Activated CD8-positive, alpha-beta T cell treated with anti-CD3 and anti-CD28 coated beads for 36 hours (primary cell): ENCODE results near the gene CRTAP. TPM values are rescaled to one million over a fixed set of nuclear protein-coding genes. Genes with fewer than 3 reads are reported as not detected.

ENCODE experiments used
- ATAC-seq: fragments of 200-7000 bp; cut with Tn5 transposase; one replicate; pipeline ENCODE4 v1.10.0; 2021; ENCODE audit warnings: mild to moderate bottlenecking, moderate library complexity
- CTCF ChIA-PET: fragments of 350-600 bp; sonication (Branson Sonifier 250); formaldehyde crosslinking; loops from one replicate; lab custom pipeline; 2021; ENCODE audit warnings: antibody characterized with exemption; lab: Charles Lee
- POLR2A ChIA-PET: fragments of 350-600 bp; sonication (Branson Sonifier 250); formaldehyde crosslinking; loops from one replicate; lab custom pipeline; 2021; ENCODE audit warnings: antibody characterized with exemption; lab: Charles Lee
- DNase-seq: peaks from one replicate; pipeline ENCODE4 v3.0.0-alpha.2; 2020
- H3K27ac Mint-ChIP-seq: one replicate; pipeline ENCODE4 v1.8.0; 2021; ENCODE audit warnings: mild to moderate bottlenecking, mixed read lengths
- H3K27me3 Mint-ChIP-seq: one replicate; pipeline ENCODE4 v1.8.0; 2021; ENCODE audit warnings: mixed read lengths
- H3K36me3 Mint-ChIP-seq: one replicate; pipeline ENCODE4 v1.8.0; 2021; ENCODE audit warnings: low read depth, mixed read lengths
- H3K4me1 Mint-ChIP-seq: one replicate; pipeline ENCODE4 v1.8.0; 2021; ENCODE audit warnings: low read depth, mixed read lengths
- H3K4me3 Mint-ChIP-seq: one replicate; pipeline ENCODE4 v1.8.0; 2021; ENCODE audit warnings: mild to moderate bottlenecking, moderate library complexity, mixed read lengths
- H3K9me3 Mint-ChIP-seq: one replicate; pipeline ENCODE4 v1.8.0; 2021; ENCODE audit warnings: mixed read lengths
- CTCF ChIP-seq: fragments of 200-600 bp; IDR thresholded peaks from one replicate; pipeline ENCODE4 v1.8.0; 2022; ENCODE audit warnings: antibody characterized with exemption, mild to moderate bottlenecking
- intact Hi-C: fragments of 100-400 bp; cut with micrococcal nuclease; formaldehyde crosslinking; loops from one replicate; pipeline ENCODE4 v1.10.0; 2022
- total RNA-seq, 2 experiments: library from RNA; stranded (reverse); gene quantifications; one replicate each; pipeline ENCODE4 v1.2.3, GENCODE V29; 2021

CRTAP gene
- total RNA-seq, 2 experiments from 2014 or later, result 32.7 to 35.7 TPM

- TF ChIP-seq CTCF, result no peak
- ATAC-seq (no peak), DNase-seq (no peak)
- POLR2A ChIA-PET, result interaction anchor here (1.2 kb wide), 1 partner anchor 8 kb away, joined by 3 read pairs; no protein-coding TSS in a partner anchor
- intact Hi-C loops, result no loop called here
- H3K9me3 Mint-ChIP-seq, result no peaks in the 10 kb centered on the region
- H3K27me3 Mint-ChIP-seq, result no peaks in the 10 kb centered on the region
- peaks cover 14% of the 10 kb centered on the region for H3K36me3 Mint-ChIP-seq
- CTCF ChIA-PET, result interaction anchor here (5.5 kb wide), 1 partner anchor 10 kb away, joined by 34 read pairs; no protein-coding TSS in a partner anchor
- H3K4me3 Mint-ChIP-seq, result no peak overlapping the region
- no peak overlapping the region for H3K27ac Mint-ChIP-seq
- no peaks in the 10 kb centered on the region for H3K4me1 Mint-ChIP-seq
These were observed 27.2 kb downstream of the CRTAP start for GRCh38 chr3:33141006-33141405.

- DNase-seq, result peak; percentile 54
- no peak overlapping the region for H3K27ac Mint-ChIP-seq
- peaks cover 7% of the 10 kb centered on the region for H3K36me3 Mint-ChIP-seq
- H3K27me3 Mint-ChIP-seq, result no peaks in the 10 kb centered on the region
- TF ChIP-seq CTCF, result peak; percentile 50
- H3K9me3 Mint-ChIP-seq, result no peaks in the 10 kb centered on the region
- no peak overlapping the region for H3K4me3 Mint-ChIP-seq
- no peaks in the 10 kb centered on the region for H3K4me1 Mint-ChIP-seq
- intact Hi-C loops, result no loop called here
- ChIA-PET POLR2A (no interaction called here), CTCF (interaction anchor here (0.7 to 5.5 kb wide), 9 partner anchors 8 to 229 kb away, joined by 3 to 34 read pairs (median 3); no protein-coding TSS in a partner anchor)
- ATAC-seq, result peak; percentile 45
These were observed 30.6 kb downstream of the CRTAP start for GRCh38 chr3:33144433-33144832.

- ATAC-seq, result no peak
- DNase-seq, result no peak
- Mint-ChIP-seq H3K4me1 (no peaks in the 10 kb centered on the region), H3K27me3 (no peaks in the 10 kb centered on the region), H3K36me3 (peaks cover 7% of the 10 kb centered on the region), H3K27ac (no peak overlapping the region), H3K4me3 (no peak overlapping the region), H3K9me3 (no peaks in the 10 kb centered on the region)
- intact Hi-C loops, result no loop called here
- TF ChIP-seq CTCF, result no peak
- POLR2A ChIA-PET, result no interaction called here
- CTCF ChIA-PET, result interaction anchor here (1.2 to 5.3 kb wide), 2 partner anchors 13 to 105 kb away, joined by 3 to 23 read pairs; no protein-coding TSS in a partner anchor
These were observed 31.5 kb downstream of the CRTAP start for GRCh38 chr3:33145221-33145900.

GRCh38 chr3:33145901-33146580, 32.2 kb downstream of the CRTAP start:
- DNase-seq (no peak), ATAC-seq (no peak)
- no peak overlapping the region for H3K4me3 Mint-ChIP-seq
- H3K27me3 Mint-ChIP-seq, result no peaks in the 10 kb centered on the region
- no peaks in the 10 kb centered on the region for H3K4me1 Mint-ChIP-seq
- CTCF ChIA-PET, result interaction anchor here (0.6 to 5.3 kb wide), 3 partner anchors 10 to 227 kb away, joined by 3 to 23 read pairs (median 3); no protein-coding TSS in a partner anchor
- intact Hi-C loops, result no loop called here
- POLR2A ChIA-PET, result interaction anchor here (0.8 kb wide), 1 partner anchor 12 kb away, joined by 3 read pairs; no protein-coding TSS in a partner anchor
- no peaks in the 10 kb centered on the region for H3K9me3 Mint-ChIP-seq
- TF ChIP-seq CTCF, result no peak
- peaks cover 7% of the 10 kb centered on the region for H3K36me3 Mint-ChIP-seq
- no peak overlapping the region for H3K27ac Mint-ChIP-seq
